HepG2 (cell line): ENCODE measurements around the gene RAB29. TPM values are rescaled to one million over a fixed set of nuclear protein-coding genes. Genes with fewer than 3 reads are reported as not detected.

ENCODE experiments used
- ARID2 ChIP-seq: sonication (generic); formaldehyde crosslinking; IDR thresholded peaks from 2 replicates; pipeline ENCODE4 v1.8.1; 2022; ENCODE audit warnings: mild to moderate bottlenecking, missing genetic modification reagents, borderline replicate concordance
- ASH2L ChIP-seq: fragments of 300-600, 200-600 bp; sonication (generic); IDR thresholded peaks from 2 replicates; pipeline ENCODE4 v1.7.0; 2017; ENCODE audit warnings: low read depth, mild to moderate bottlenecking, moderate library complexity, mixed read lengths, low read length; ENCODE audit not compliant: insufficient read length
- CREM ChIP-seq, 2 experiments: sonication (generic) in 1 of 2; formaldehyde crosslinking in 1 of 2; IDR thresholded peaks; 2 replicates each; pipeline versions ENCODE4 v1.4.0 to v1.6.1; 2016 to 2020; ENCODE audit warnings: antibody characterized with exemption in 1 of 2, mild to moderate bottlenecking in 1 of 2, missing genetic modification reagents in 1 of 2
- FOXJ3 ChIP-seq: sonication (generic); formaldehyde crosslinking; IDR thresholded peaks from 2 replicates; pipeline ENCODE4 v1.4.0; 2020; ENCODE audit warnings: missing genetic modification reagents, mild to moderate bottlenecking, borderline replicate concordance
- HDAC1 ChIP-seq: sonication (generic); formaldehyde crosslinking; IDR thresholded peaks from 2 replicates; pipeline ENCODE4 v1.5.1; 2020; ENCODE audit warnings: mild to moderate bottlenecking, missing genetic modification reagents
- HMG20A ChIP-seq: IDR thresholded peaks from 2 replicates; pipeline ENCODE4 v1.6.1; 2016; ENCODE audit warnings: borderline replicate concordance
- HOXA5 ChIP-seq: sonication (generic); formaldehyde crosslinking; IDR thresholded peaks from 2 replicates; pipeline ENCODE4 v1.4.0; 2020; ENCODE audit warnings: missing genetic modification reagents
- MBNL3 ChIP-seq: fragments of 250-450 bp; sonication (Bioruptor Pico); conservative IDR thresholded peaks from 2 replicates; pipeline ENCODE4 v1.8.0; 2022; ENCODE audit warnings: mild to moderate bottlenecking, inconsistent platforms
- NFE2L1 ChIP-seq: sonication (generic); formaldehyde crosslinking; IDR thresholded peaks from 2 replicates; pipeline ENCODE4 v1.4.0; 2020; ENCODE audit warnings: missing genetic modification reagents, mild to moderate bottlenecking, borderline replicate concordance
- NFIB ChIP-seq: sonication (generic); formaldehyde crosslinking; IDR thresholded peaks from 2 replicates; pipeline ENCODE4 v1.9.0; 2021; ENCODE audit warnings: missing genetic modification reagents, mild to moderate bottlenecking, borderline replicate concordance
- POLR2AphosphoS5 ChIP-seq: IDR thresholded peaks from 2 replicates; pipeline ENCODE4 v1.6.1; 2012; ENCODE audit warnings: low read depth, low read length
- RXRA ChIP-seq: sonication (generic); formaldehyde crosslinking; IDR thresholded peaks from 2 replicates; pipeline ENCODE4 v1.5.1; 2020; ENCODE audit warnings: missing genetic modification reagents
- SOX6 ChIP-seq, 2 experiments: fragments of 450-650 bp in 1 of 2; sonication (generic) in 1 of 2; formaldehyde crosslinking in 1 of 2; IDR thresholded peaks; 2 replicates each; pipeline versions ENCODE4 v1.4.0 to v1.6.1; 2017 to 2020; ENCODE audit warnings: antibody characterized with exemption in 1 of 2, mild to moderate bottlenecking in 1 of 2, missing genetic modification reagents in 1 of 2
- ZIK1 ChIP-seq: sonication (generic); formaldehyde crosslinking; IDR thresholded peaks from 2 replicates; pipeline ENCODE4 v1.5.0; 2020; ENCODE audit warnings: mild to moderate bottlenecking, low read depth, missing genetic modification reagents, borderline replicate concordance
- ZMYM4 ChIP-seq: sonication (generic); formaldehyde crosslinking; IDR thresholded peaks from 2 replicates; pipeline ENCODE4 v1.8.1; 2023; ENCODE audit warnings: mild to moderate bottlenecking, missing genetic modification reagents
- ZNF326 ChIP-seq: sonication (generic); formaldehyde crosslinking; IDR thresholded peaks from 2 replicates; pipeline ENCODE4 v1.4.0; 2020; ENCODE audit warnings: missing genetic modification reagents, borderline replicate concordance
- ZNF720 ChIP-seq: sonication (generic); formaldehyde crosslinking; IDR thresholded peaks from 2 replicates; pipeline ENCODE4 v1.4.0; 2020; ENCODE audit warnings: missing genetic modification reagents
- ZNF780A ChIP-seq: sonication (generic); formaldehyde crosslinking; IDR thresholded peaks from 2 replicates; pipeline ENCODE4 v1.8.0; 2022; ENCODE audit warnings: mild to moderate bottlenecking, missing genetic modification reagents, moderate library complexity
- ZNF83 ChIP-seq: sonication (generic); formaldehyde crosslinking; IDR thresholded peaks from 2 replicates; pipeline ENCODE4 v1.4.0; 2020; ENCODE audit warnings: missing genetic modification reagents, mild to moderate bottlenecking, borderline replicate concordance
- polyA plus RNA-seq, 8 experiments: library from polyadenylated mRNA; depleted of rRNA in 3 of 8; stranded (reverse) in 7 of 8; unstranded in 1 of 8; fragments of >200 nt; fragmentation: Illumina TruSeq in 4 of 8; extraction: Trizol in 4 of 8; gene quantifications; 2 replicates each; pipeline versions ENCODE4 v1.2.1 to v1.2.3, GENCODE V29; 2011 to 2016; ENCODE audit warnings: low read depth in 4 of 8, missing spikeins in 1 of 8, mixed read lengths in 1 of 8; ENCODE audit not compliant: insufficient read depth in 1 of 8
- total RNA-seq, 5 experiments: library from RNA; depleted of rRNA; stranded (reverse); fragments of >200 nt; fragmentation: Illumina TruSeq; extraction: Trizol; gene quantifications; 2 replicates each; pipeline ENCODE4 v1.2.3, GENCODE V29; 2016; ENCODE audit warnings: low read depth in 1 of 5
- TF ChIP-seq, protein P1 (sequence below): sonication (generic); formaldehyde crosslinking; IDR thresholded peaks from 2 replicates; pipeline ENCODE4 v1.4.0; 2020; ENCODE audit warnings: mild to moderate bottlenecking, missing genetic modification reagents
- TF ChIP-seq, protein P2 (sequence below): IDR thresholded peaks from 2 replicates; pipeline ENCODE4 v1.6.1; 2016; ENCODE audit warnings: missing genetic modification reagents, missing compliant biosample characterization
- TF ChIP-seq, protein P3 (sequence below): sonication (generic); formaldehyde crosslinking; IDR thresholded peaks from 2 replicates; pipeline ENCODE4 v1.4.0; 2020; ENCODE audit warnings: missing genetic modification reagents, borderline replicate concordance

RAB29 gene
- total and polyA plus RNA-seq, 2 of the 13 experiments (the other 11 are each of a cell fraction or from before 2014, with no cell fraction given): 8.7 to 10.1 TPM

DNA sequence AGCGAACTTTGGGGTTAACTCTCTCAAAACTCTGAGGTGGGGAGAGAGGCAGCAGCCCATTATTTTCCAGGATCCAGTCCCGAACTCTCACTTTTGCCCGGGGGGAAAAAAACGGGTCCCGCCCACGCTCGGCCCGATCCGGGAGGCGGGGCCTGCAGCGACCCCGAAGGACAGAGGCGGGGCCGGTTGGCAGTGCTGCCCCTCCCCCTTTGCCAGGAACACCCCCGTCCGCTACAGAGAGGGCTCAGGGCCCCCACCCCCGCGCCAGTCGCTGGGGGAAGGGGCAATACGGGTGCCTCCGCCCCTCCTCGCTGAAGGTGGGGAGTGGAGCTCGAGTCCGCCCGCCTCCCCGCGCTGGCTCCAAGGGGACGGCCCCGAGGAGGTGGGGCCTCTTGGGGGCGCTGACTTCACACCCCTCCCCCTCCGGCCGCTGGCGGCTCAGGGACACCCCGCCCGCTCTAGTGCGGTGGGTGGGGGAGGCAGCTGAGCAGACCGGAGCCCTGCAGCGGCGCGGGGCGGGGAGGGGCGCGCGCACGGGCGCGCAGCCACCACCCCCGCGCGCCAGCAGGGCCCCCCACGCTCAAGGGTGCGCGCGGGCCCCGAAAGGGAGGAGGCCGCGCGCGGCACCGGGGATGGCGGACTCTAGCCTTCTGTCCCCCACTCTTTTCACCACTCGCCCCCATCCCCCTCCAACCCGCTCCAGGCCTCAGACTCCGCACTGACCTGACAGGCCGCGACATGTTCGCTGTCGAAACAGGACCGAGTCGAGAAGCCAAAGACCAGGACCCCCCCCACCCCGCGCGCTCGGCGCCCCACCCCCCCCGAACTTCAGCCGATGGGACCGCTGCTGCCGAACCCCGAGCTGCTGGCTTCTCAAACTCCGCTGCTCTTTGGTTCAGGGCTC, 25.8 kb downstream of the RAB29 start (continued):
- no peak for TF ChIP-seq CREM (IDR thresholded peaks at IDR 0.05)
- TF ChIP-seq CREM (CRISPR knock-in tag; IDR thresholded peaks at IDR 0.05): no peak
- TF ChIP-seq FOXJ3 (CRISPR knock-in tag): no peak
- TF ChIP-seq MBNL3 (CRISPR knock-in tag): no peak
- TF ChIP-seq ZNF720 (CRISPR knock-in tag): no peak
- TF ChIP-seq ARID2 (CRISPR knock-in tag): 0 out of 2 replicates have a peak, but pooled peaks have one; percentile 59
- TF ChIP-seq NFE2L1 (CRISPR knock-in tag): no peak
- peak; percentile 36; the same call in 1 of the 2 replicates for TF ChIP-seq HOXA5
- no peak for TF ChIP-seq ZNF780A (CRISPR knock-in tag)
- TF ChIP-seq, protein P1, sequence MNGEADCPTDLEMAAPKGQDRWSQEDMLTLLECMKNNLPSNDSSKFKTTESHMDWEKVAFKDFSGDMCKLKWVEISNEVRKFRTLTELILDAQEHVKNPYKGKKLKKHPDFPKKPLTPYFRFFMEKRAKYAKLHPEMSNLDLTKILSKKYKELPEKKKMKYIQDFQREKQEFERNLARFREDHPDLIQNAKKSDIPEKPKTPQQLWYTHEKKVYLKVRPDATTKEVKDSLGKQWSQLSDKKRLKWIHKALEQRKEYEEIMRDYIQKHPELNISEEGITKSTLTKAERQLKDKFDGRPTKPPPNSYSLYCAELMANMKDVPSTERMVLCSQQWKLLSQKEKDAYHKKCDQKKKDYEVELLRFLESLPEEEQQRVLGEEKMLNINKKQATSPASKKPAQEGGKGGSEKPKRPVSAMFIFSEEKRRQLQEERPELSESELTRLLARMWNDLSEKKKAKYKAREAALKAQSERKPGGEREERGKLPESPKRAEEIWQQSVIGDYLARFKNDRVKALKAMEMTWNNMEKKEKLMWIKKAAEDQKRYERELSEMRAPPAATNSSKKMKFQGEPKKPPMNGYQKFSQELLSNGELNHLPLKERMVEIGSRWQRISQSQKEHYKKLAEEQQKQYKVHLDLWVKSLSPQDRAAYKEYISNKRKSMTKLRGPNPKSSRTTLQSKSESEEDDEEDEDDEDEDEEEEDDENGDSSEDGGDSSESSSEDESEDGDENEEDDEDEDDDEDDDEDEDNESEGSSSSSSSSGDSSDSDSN (CRISPR knock-in tag): peak; percentile 68
- TF ChIP-seq, protein P2, sequence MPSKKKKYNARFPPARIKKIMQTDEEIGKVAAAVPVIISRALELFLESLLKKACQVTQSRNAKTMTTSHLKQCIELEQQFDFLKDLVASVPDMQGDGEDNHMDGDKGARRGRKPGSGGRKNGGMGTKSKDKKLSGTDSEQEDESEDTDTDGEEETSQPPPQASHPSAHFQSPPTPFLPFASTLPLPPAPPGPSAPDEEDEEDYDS: peak; percentile 55
- TF ChIP-seq ZMYM4: peak; percentile 84
- peak; percentile 87 for TF ChIP-seq RXRA (CRISPR knock-in tag)
- TF ChIP-seq SOX6 (IDR thresholded peaks at IDR 0.05): no peak
- TF ChIP-seq SOX6 (CRISPR knock-in tag; IDR thresholded peaks at IDR 0.05): peak; percentile 79
- TF ChIP-seq, protein P3, sequence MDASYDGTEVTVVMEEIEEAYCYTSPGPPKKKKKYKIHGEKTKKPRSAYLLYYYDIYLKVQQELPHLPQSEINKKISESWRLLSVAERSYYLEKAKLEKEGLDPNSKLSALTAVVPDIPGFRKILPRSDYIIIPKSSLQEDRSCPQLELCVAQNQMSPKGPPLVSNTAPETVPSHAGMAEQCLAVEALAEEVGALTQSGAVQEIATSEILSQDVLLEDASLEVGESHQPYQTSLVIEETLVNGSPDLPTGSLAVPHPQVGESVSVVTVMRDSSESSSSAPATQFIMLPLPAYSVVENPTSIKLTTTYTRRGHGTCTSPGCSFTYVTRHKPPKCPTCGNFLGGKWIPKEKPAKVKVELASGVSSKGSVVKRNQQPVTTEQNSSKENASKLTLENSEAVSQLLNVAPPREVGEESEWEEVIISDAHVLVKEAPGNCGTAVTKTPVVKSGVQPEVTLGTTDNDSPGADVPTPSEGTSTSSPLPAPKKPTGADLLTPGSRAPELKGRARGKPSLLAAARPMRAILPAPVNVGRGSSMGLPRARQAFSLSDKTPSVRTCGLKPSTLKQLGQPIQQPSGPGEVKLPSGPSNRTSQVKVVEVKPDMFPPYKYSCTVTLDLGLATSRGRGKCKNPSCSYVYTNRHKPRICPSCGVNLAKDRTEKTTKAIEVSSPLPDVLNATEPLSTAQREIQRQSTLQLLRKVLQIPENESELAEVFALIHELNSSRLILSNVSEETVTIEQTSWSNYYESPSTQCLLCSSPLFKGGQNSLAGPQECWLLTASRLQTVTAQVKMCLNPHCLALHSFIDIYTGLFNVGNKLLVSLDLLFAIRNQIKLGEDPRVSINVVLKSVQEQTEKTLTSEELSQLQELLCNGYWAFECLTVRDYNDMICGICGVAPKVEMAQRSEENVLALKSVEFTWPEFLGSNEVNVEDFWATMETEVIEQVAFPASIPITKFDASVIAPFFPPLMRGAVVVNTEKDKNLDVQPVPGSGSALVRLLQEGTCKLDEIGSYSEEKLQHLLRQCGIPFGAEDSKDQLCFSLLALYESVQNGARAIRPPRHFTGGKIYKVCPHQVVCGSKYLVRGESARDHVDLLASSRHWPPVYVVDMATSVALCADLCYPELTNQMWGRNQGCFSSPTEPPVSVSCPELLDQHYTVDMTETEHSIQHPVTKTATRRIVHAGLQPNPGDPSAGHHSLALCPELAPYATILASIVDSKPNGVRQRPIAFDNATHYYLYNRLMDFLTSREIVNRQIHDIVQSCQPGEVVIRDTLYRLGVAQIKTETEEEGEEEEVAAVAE: peak; percentile 74; the same call in 1 of the 2 replicates
- TF ChIP-seq ASH2L: peak; percentile 85
- TF ChIP-seq ZNF326 (CRISPR knock-in tag): no peak
- TF ChIP-seq ZNF83 (CRISPR knock-in tag): no peak
- TF ChIP-seq NFIB (CRISPR knock-in tag): no peak
- peak; percentile 77 for TF ChIP-seq HDAC1
- TF ChIP-seq HMG20A: peak; percentile 55; the same call in 1 of the 2 replicates
- 0 out of 2 replicates have a peak, but pooled peaks have one; percentile 26 for TF ChIP-seq ZIK1
- TF ChIP-seq POLR2AphosphoS5: 0 out of 2 replicates have a peak, but pooled peaks have one; percentile 7
